Measurements from ENCODE around the gene PPM1N.

PPM1N gene

GRCh38 chr19:45547211-45547770 lies 49.0 kb downstream of the PPM1N start:
- DNase-seq, result no peak

- DNase-seq, result peak; percentile 14
Measured at GRCh38 chr19:45547965-45548609, 49.8 kb downstream of the PPM1N start.

Data from fibroblast of upper back skin (primary cell).